GM12873 (cell line): ENCODE results near the gene ASB10.

Source experiments
- TF ChIP-seq, protein P1 (sequence below): IDR thresholded peaks from 2 replicates; pipeline ENCODE4 v1.5.1; 2012; ENCODE audit warnings: low read depth, mild to moderate bottlenecking, moderate library complexity, low read length, control low read depth; ENCODE audit not compliant: insufficient read depth; ENCODE audit errors: missing control alignments

ASB10 gene

DNA sequence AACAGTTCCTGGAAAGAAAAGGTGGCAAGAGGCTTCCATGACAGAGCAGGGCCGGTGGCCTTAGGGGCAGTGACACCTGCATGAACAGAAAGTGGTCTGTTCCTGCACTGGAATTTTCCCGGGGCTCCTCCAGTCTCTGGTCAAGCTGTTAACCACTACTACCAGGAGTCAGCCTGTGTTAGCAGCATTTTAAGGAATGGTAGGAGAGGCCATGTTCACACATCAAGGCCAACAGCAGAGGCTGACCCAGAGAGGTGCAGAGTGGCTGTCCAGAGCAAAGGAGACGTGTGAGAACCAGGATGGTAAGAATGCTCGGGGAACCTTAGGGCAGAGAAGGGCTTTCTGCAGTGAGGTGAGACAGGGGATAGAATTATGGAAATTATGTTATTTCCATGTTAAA is 14.7 kb upstream of the ASB10 start:
- TF ChIP-seq, protein P1, sequence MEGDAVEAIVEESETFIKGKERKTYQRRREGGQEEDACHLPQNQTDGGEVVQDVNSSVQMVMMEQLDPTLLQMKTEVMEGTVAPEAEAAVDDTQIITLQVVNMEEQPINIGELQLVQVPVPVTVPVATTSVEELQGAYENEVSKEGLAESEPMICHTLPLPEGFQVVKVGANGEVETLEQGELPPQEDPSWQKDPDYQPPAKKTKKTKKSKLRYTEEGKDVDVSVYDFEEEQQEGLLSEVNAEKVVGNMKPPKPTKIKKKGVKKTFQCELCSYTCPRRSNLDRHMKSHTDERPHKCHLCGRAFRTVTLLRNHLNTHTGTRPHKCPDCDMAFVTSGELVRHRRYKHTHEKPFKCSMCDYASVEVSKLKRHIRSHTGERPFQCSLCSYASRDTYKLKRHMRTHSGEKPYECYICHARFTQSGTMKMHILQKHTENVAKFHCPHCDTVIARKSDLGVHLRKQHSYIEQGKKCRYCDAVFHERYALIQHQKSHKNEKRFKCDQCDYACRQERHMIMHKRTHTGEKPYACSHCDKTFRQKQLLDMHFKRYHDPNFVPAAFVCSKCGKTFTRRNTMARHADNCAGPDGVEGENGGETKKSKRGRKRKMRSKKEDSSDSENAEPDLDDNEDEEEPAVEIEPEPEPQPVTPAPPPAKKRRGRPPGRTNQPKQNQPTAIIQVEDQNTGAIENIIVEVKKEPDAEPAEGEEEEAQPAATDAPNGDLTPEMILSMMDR: no peak

DNA sequence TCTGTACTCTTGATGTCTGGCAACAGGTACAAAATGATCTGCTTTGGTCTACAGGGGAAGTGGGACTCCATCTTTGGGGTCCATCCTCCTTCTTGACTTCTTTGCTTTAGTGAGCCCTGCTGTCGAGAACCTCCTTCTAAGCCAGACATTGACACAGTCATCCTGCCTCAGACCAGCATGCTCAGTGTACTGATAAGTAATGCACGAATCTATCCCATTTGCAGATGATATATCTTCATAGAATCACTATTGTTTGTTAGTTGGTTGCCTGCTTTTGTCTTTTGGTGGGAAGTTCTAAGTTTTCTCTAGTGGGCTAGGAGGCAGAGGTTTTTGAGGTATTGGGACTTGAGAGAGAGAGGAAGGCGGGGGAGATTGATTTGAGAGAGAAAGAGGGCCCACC is 14.3 kb upstream of the ASB10 start:
- TF ChIP-seq, protein P1: no peak

DNA sequence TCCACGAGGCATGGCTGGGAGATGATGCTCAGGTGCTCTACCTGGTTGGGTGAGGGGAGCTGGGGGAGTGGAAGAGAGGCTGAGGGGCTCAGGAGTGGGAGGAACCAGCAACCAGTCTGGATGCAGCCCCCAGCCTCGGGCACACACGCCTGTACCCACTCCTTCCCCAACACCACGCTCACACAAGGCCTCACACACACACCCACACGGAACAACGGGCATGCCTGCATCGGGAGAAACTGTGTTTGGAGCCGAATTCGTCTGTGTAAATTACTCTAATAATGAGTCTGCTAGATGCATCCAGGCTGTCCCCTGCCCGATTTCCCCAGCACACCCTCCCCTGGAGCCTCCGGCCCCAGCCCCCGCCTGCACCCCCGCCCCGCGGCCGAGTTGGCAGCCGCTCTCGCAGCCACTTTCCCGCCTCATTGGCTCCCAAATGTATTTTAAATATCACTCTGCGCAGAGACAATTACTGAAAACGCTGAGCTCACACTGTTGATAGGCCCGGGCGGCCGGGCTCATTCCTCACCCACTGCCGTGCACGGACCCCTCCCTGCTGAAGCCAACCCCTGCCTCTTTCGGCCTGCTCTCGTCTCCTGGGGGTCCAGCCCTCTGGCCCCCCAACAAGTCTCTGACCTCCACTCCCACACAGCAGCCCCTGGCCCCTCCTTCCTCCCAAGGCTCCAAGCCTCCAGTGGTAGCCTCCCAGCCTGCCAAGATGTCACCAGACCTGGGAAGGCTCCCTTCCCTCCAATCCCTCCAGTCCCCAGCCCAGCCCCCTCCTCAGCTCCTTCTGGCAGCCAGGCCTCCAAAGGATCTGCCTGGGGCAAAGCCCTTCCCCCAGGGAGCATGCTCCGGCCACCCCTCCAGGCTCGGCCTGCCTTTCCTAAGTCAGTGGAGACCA is 12.1 kb upstream of the ASB10 start:
- TF ChIP-seq, protein P1: no peak

DNA sequence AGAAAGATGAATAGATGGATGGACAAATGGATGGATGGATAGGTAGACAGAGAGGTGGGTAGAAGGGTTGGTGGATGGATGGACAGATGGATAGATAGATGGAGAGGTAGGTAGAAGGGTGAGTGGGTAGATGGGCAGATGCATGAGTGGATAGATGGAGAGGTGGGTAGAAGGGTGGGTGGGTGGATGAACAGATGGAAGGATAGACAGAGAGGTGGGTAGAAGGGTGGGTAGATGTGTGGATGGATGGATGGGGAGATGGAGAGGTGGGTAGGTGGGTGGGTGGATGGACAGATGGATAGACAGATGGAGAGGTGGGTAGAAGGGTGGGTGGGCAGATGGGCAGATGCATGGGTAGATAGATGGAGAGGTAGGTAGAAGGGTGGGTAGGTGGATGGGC is 10.9 kb upstream of the ASB10 start:
- TF ChIP-seq, protein P1: no peak

DNA sequence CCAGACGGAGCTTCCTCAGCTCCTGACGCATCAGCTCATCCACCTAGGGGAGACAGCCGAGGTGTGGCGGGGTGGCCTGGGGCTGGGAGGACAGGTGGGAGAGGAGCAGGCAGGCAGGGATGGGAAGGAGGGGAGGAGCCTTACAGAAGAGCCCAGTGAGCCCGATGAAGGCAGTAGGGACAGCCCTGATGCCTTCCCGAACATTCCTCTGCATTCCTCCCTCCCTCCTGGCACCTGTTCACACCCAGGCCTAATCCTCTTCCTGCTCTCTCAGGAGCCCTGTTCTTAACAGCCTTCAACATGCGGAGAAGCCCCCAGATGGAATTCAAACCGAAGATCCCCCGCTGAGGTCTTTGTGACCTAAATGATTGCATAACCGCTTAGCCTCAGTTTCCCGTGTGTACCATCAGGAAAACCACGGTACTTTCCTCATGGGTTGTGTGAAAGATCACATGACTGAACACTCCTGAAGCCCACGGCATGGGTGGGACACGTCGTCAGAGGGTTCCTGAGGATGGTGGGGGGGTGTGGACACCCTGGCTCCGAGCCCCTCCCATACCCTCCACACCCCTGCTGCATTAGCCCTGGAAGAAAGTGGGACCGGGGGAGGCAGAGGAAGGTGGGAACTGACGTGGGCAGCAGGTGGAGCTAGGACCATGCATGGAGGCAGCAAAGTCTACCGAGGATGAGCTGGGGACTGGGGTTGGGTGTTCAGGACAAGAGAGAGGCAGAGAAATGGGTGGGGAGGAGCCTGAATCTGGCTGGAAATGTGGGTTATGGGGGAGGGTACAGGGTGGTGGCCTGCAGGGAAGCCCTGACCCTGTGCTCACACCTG is 8.8 kb upstream of the ASB10 start:
- TF ChIP-seq, protein P1: no peak

DNA sequence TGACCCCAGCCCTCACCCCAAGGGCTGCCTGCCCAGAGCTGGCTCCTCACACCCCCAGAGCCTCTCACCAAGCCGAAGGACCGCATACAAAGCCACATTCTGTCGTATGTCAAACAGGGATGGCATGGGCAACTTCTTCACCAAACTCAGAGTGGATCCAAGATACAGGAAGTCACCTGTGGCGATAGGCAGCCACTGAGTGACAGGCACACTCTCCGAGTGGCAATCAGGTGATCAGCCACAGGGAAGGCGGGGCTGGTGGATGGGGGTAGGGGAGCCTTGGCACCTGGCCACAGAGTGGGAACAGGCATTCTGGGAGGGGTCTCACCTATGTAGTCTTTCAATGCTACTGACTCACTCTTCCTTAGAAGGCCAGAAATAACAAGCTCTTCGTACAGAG is 7.1 kb upstream of the ASB10 start:
- TF ChIP-seq, protein P1: no peak
